HG02642 (cell line): Measurements from ENCODE around the gene TMEM218.
"Not testable (repeated sequence)": the region's sequence is repeated elsewhere in the genome, so short reads cannot be mapped to it uniquely, and the experiment has no call there.

ENCODE experiments used
- ATAC-seq: cut with Tn5 transposase; IDR thresholded peaks from one replicate; pipeline ENCODE4 v1.9.1; 2021; ENCODE audit warnings: mild to moderate bottlenecking; ENCODE audit not compliant: unreplicated experiment, poor library complexity

The TMEM218 gene

GRCh38 chr11:125062218-125062930, 49.1 kb downstream of the TMEM218 start:
- ATAC-seq: no peak

GRCh38 chr11:125061281-125061680, 50.1 kb downstream of the TMEM218 start:
- ATAC-seq: no peak

GRCh38 chr11:125057693-125058016, 53.8 kb downstream of the TMEM218 start:
- ATAC-seq: no peak

- no peak for ATAC-seq
These were observed 54.3 kb downstream of the TMEM218 start for GRCh38 chr11:125056931-125057692.

GRCh38 chr11:125056111-125056510, 55.3 kb downstream of the TMEM218 start:
- not testable (repeated sequence) for ATAC-seq

GRCh38 chr11:125055107-125055715, 56.2 kb downstream of the TMEM218 start:
- no peak for ATAC-seq

GRCh38 chr11:125053167-125053566, 58.3 kb downstream of the TMEM218 start:
- no peak for ATAC-seq

GRCh38 chr11:125052047-125052446, 59.4 kb downstream of the TMEM218 start:
- no peak for ATAC-seq

- ATAC-seq: no peak
These were observed 62.1 kb downstream of the TMEM218 start for GRCh38 chr11:125049164-125049792.
